ENCODE data around the gene DTX4.

The DTX4 gene

GRCh38 chr11:59173080-59173963 is 1.4 kb downstream of the DTX4 start:
- DNase-seq, result peak; percentile 10

DNA sequence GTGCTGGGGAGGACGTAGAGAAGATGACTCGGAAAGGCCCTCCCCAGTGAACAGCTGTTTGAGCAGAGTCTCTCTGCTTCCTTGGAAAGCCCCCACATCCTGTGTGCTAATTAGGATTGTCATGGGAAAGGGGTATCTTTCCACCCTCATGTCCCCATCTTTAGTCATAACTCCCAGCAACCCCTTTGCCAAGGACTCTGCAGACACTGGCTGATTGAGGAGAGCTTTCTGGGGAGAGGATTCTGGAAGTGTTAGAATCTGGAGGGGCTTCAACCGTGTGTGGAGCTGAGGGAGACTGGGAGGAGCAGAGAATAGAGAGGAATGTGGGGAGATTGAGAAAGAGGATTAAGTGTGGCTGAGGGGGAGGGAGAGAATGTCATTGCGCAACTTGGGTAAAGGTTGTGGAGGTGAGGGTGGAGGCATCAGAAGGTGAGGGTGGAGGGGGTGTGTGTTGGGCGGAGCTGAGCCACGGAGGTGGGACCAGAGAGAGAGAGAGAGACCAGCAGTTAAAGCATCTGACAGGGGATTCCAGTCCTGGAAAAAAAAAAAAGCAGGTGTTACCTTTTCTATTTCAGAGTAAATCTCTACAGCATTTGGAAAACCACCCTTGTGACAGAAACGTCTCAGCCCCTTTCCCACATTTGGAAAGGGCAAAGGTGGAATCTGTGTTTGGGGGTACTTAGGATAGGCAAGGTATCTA is 2.2 kb downstream of the DTX4 start:
- DNase-seq, result no peak

DNA sequence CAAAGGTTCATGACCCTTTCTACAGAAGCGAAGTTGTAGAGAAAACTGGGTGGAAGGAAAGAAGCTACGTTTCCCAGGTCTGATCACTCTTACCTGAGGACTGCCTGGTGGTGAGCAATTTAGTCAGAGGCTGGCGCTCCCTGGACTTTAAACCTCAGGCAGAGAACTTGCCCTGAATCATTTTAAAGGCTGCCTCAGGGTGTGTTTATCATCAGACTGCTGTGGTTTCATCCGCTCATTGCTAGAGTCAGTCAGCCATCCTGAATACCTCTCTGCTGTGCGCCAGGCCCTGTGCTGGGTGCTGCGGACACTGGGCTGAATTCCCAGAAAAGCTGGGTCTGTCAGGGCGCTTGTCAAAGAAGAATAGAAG is 2.7 kb downstream of the DTX4 start:
- DNase-seq, result no peak

DNA sequence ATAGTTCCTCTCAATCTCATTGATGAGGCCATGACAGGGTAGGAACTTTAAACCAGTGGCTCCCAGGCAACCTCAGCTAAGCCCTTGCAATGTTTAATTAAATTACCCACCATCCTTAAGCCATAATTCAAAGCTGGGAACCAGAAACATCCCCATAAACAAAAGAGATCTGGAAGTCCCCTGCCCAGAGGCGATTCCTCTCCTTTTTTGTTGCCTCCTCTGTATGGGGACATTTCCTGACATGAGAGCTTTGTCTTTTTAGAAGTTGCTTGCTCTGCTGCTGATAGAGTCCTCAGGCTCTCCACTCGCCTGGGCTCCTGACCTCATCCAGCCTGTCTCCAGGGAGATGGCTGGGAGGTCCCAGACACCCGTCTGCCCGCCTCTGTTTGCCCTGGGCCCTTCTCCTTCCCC is 3.2 kb downstream of the DTX4 start:
- no peak for DNase-seq

- no peak for DNase-seq
Measured at GRCh38 chr11:59176330-59176729, 4.4 kb downstream of the DTX4 start.

- DNase-seq, result no peak
Measured at GRCh38 chr11:59178402-59178801, 6.5 kb downstream of the DTX4 start.

DNA sequence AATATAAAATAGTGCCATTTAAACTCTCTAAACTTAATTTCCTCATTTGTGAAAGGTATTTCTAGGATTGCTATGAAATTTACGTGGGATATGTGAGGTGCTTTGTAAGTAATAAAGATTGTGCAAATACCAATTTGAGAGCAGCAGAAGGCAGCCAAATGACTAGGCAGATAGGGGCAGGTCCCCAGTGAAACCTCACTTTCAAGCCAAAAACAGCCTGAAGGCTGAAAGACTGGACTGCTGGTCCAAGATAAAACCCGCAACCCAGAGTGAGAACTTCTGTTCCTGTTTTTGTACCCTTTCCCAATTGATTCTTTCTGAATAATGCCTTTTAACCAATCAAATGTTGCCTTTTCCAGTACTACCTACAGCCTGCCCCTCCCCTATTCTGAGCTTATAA is 7.2 kb downstream of the DTX4 start:
- no peak for DNase-seq

DNA sequence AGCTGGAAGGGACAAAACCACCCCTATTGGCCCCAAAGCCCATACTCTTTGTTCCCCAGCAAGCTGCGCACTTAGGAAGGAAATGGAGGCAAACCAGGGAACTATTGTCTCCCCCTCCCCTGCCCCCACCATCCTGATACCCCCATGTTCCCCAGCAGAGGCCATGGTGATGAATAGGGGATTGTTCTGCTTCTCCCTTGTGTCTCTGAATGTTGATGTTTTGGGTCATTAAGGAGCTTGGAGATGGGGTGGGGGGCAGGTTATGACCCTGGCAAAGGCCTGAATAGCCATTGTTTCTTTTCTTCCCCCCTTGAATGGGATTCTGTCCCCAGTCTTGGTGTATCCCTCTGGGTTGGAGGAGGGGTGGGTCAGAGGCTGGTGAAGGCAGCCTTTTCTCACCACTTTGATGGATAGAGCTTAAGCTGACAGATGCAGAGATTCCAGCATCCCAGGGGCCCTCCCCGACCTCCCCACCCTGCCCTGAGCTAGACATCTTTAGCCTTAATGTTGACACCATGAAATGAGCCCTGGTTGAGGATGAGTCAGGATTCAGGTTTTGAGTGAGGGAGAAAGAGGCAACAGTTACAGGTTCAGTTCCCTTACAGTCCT is 8.3 kb downstream of the DTX4 start:
- DNase-seq, result no peak

- DNase-seq, result no peak
Measured at GRCh38 chr11:59180907-59181306, 9.0 kb downstream of the DTX4 start.

GRCh38 chr11:59181746-59182456 is 10.0 kb downstream of the DTX4 start:
- DNase-seq, result no peak

DNA sequence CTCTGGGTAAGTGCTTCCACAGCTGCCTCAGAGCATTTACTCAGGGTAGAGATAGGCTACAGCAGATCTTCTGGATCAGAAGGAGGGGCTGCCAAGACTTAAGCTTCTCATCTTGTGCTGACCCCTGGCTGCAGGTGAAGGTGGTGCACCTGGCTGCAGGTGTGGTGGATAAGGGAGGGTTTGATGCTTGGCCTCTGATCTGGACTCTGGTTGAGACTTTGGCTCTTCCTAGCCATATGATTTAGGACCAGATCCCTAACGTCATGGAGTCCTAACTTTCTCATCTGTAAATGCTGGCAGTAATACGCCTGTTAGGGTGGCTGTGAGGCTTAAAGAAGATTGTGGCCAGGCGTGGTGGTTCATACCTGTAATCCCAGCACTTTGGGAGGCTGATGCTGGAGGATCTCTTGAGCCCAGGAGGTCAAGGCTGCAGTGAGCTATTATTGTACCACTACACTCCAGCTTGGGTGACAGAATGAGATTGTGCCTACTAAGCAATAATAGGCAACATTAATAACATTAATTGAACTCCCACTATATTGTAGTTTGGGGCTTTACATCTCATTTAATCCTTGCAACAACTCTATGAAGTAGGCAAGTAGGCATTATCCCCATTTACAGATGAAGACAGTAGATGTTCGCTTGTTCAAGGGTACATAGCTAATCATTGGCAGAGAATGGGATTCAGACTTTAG is 10.7 kb downstream of the DTX4 start:
- no peak for DNase-seq

- DNase-seq, result no peak
Measured at GRCh38 chr11:59183771-59184170, 11.8 kb downstream of the DTX4 start.

DNA sequence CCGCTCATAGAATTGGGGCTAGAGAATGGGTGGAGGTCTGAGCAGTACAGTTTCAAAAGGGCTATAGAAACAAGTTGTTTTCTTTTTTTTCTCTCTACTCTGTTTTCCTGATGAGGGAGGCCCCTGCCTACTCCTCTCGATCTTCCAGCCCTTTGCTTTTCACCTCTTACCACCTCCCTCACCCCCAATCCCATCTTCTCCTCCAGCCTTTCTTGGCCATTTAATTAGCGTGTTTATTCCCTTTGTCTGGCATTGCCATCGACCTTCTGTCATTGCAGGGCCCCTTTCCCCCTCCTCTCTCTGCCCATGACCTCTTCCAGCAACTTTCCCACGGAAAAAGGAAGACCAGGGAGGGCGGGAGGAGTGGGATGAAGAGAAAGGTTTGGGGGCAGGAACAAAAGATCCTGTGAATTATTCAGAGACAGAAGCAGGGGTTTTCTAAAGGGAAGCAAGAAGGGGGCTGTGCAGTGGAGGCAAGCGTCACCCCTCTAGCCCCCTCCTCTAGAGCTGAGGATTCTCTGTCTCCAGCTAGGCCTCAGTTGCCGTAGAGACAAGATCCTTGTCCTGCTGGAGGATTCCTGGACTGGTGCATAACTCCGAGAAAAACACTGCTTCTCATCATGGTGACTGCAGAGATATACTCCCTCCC is 12.9 kb downstream of the DTX4 start:
- DNase-seq, result no peak

DNA sequence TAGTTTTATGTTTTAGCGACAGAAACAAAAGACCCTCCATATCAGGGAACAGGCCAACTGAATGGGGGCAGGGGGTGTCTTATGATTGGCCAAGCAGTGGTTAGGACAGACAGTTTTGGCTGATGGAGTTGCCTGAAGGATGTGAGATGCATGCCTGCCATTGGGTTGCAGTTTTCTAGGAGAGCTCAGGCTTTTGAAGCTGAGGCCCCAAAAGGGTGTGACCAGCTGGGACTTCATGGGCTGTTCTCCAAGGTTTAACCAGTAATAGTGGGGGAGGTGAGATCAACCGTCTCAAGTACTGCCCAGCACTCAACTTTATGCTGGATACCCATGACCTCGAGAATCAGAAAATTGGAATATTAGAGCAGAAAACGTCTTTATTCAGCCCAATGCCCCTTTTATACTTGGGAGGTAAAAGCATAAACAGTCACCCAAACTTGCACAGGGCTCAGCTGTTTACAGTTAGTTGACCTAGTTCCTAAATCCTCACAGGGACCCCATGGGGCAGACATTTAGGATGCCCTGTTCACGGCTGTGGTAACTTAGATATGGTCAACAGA is 13.5 kb downstream of the DTX4 start:
- DNase-seq, result no peak

DNA sequence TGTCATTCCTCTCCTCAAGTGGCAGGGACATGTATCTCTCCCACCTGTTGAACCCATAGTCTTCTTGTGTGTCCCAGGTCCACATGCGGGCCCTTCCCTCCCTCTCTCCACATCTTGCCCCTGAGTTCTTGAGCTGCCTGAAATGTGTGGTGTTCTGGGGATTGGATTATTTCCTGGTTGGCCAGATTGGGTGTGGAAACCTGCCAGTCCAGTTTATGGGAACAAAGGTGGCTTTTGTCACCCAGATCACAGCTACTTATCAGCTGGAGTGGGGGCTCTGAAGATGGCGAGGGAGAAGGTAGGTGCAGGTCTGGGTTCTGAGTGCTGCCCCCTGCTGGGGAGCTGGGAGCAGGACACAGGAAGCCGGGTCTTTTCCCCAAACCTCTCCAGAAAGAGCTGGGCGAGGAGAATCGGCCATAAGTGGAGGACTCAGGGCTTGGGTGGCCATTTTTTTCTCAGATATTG is 14.2 kb downstream of the DTX4 start:
- DNase-seq, result peak; percentile 51

DNA sequence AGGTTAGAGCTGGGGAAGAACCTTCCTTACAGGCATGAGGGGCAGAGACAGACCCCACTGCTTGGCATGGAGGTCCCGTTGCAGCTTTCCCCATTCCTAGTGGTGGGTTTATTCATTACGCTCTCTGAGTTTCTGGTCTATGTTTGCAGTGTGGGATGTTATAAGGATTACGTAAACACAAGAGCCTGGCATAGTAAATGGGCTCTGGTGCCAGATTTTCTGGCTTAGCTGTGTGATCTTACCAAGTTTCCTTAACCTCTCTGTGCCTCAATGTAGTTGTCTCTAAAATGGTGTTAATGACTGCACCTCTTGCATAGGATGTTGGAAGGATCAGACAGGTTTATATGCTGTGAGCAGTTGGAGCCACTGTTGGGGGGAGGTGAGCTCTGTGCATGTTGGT is 15.1 kb downstream of the DTX4 start:
- no peak for DNase-seq

DNA sequence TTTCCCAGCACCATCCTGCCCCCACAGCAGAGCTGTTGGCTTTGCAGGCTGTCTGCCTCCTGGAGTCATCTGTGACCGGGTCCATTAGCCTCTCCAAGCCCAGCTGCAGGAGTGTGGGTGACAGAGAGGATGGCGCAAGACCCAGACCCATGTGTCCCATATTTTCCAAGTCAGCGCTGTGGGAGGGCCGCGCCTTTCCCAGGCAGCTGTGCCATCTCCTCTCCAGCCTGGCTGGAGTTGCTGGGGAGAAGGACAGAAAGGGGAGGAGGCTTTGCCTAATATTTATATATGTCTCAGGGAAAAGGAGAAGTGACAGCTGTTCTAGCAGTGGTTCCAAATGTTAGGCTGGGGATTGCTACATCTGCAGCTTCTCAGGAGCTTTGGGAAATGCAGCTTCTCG is 15.7 kb downstream of the DTX4 start:
- DNase-seq, result no peak

- no peak for DNase-seq
Measured at GRCh38 chr11:59188954-59189353, 17.0 kb downstream of the DTX4 start.

GRCh38 chr11:59189986-59190385 is 18.1 kb downstream of the DTX4 start:
- DNase-seq, result no peak

- no peak for DNase-seq
Measured at GRCh38 chr11:59191095-59191494, 19.2 kb downstream of the DTX4 start.

- DNase-seq, result no peak
Measured at GRCh38 chr11:59191890-59192289, 20.0 kb downstream of the DTX4 start.

Measured in T-helper 9 cell (primary cell).